GM18519 (cell line): ENCODE data around the gene C10orf105.

Experiments used
- ATAC-seq: cut with Tn5 transposase; IDR thresholded peaks from one replicate; pipeline ENCODE4 v1.9.1; 2021; ENCODE audit warnings: mild to moderate bottlenecking, moderate library complexity; ENCODE audit not compliant: unreplicated experiment, low FRiP score

Gene C10orf105

DNA sequence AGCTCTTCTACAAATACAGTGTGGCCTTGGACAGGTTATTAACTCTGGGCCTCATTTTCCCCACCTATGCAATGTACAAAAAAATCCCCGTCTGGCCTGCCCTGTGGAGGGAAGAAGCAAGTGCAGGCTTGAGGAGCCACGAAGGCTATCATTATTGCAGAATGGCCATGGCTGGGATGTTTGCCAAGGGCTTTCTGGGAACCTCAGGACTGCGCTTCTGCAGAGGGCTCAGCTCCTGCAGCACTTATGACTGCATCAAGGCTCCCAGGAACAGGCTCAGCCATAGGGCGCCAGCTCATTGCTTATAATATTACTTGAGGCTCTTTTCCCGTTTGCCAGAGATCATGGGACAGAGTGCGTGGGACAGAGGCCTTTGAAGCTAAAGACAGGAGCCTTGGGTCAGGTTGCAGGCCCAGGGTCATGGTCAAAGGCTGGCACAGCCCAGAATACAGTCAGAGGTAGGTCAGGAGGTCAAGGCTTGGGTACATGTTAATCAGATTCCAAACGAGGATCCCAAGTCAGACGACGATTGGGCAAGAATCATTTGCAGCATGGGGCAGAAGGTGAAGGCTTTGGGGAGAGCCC is 20.6 kb upstream of the C10orf105 start:
- ATAC-seq = no peak

DNA sequence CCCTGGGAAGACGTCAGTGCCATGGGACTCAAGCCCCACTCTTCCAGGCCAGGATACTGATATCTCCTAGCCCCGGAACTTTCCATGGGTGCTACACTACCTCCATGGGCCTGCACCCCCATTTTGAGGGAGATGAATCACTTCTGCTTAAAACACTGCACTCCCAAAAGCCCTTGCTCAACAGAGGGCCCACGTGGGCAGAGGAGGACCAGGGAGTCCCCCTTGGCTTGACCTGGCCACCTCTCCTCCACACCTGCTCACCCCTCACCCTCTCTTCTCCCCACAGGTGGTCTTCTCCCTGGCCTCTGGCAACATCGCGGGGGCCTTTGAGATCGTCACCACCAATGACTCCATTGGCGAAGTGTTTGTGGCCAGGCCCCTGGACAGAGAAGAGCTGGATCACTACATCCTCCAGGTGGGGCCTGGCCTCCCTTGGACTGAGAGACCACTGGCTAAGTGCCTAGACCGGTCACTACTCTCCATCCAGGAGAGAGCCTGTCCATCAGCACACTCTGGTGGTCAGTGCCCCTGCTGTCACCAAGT is 19.9 kb upstream of the C10orf105 start:
- no peak for ATAC-seq

DNA sequence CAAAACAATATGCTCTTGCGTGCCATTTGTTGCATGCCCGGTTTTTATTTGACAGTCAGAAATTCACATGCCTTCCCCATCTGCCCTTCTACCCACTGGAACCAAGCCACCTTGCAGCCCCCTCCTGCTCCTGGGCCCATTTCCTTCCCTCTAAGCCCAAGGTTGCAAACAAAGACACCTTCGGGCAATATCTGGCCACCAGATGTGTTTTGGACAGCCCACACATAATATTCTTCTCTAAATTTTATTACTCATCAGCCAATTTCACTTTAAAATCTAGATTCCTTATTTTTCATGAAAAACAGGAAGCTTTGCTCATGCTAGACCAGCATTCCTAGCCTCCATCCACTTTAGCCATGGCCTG is 18.2 kb upstream of the C10orf105 start:
- no peak for ATAC-seq

DNA sequence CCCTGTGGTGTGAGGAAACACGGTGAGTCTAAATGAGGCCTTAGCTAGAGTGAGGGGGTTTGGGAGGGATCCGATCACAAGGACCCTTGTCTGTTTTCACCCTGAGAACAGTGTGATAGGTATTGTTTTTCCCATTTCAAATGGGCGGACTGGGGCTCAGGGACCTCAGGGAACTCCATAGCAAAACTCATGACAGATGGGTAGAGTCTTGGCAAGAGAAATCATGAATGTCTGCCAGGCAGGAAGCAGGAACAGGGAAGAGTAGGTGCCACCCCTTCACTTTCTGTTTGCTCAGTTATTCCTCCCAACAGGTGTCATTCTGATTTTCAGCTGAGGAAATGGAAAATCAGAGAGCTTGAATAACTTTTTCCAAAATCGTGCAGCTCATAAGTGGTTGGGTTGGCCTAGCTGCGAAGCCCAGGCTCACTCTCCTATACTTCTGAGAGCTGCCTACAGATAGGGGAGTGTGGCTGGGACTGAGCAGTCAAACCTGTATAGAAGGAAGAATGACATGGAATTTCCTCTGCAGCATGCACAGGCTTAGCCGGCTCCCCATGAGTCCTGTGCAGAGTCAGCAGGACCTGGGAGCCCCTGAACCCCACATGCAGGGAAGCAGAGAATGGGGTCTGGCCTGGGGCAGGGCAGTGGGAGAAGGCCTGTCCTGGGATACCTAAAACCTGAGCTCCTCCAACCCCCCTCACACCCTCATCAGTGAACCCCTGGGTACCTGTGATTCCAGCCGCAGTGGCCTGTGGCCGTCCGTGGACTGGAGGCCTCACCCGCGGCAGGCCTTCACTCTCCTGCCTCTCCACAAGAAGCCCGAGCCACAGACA is 17.6 kb upstream of the C10orf105 start:
- no peak for ATAC-seq

DNA sequence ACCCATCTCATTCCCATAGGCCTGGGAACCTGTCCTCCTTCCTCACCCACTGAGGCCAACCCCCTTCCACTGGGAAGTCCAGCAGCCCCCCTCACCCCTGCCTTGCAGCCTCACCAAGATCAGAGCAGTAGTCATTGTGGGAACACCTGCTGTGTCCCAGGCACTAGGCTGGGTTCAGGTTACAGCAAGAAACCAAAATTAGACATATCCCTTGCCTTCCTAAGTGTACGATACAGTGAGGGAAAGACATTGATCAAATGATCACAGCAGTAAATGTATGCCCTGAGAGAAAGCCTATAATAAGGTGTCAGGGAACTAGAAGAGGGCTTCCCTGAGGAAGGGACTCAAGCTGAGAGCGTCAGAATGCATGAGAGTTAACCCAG is 17.0 kb upstream of the C10orf105 start:
- ATAC-seq = no peak

DNA sequence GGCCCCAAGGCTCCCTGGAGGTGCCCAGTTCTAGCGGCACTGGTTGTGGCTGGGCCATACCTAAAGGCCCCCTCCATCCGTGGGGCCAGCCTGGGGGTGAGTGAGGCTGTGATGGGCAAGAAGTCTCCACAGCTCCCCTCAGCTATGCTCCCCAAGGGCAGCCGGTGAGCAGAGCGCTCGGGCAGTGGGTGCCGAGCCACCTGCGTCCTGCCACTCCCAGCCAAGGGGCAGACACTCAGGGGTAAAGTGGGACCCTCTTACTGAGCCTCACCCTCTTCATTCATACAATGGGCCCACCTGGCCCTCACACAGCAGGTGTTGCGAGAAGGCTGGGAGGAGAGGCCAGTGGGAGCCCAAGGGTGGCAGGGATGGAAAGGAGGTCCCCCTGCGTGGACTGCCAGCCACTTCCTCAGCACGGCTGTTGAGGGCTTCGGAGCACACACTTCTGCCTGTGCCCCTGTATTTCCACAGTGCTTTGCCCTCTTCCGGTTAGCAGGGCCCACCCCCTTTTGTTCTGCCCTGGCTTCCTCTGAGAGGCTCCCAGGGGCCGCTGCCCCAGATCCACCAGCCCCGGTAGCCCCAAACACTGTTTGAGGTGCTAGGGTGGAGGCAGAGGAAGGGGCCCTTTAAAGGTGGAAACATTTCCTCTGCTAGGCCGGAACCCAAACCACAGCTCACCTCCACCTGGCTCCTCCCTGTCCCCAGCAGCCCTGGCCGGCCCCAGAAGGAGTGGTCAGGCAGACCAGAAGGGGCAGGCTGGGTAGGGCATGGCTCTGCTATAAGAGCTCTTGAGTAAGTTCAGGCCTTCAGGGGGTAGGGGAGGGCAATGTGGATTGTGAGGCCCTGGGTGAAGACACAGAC is 16.4 kb upstream of the C10orf105 start:
- no peak for ATAC-seq

DNA sequence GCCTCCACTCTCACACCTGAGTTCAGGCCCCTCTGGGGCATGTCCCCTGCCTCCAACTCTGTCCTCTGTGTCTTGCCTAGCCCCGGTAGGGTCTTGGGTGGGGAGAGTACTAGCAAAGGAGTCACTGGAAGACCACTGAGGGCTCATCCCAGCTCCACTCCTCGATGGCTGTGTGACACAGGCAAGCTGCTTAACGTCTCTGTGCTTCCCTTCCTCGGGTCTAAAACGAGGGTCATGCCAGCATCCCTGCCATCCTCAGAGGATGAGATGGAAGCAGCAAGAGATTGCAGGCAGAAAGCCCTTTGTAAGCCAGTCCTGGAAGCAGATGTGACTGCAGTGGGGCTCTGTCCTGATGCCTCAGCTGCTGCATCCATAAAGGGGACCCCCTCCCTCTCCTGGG is 15.2 kb upstream of the C10orf105 start:
- ATAC-seq = no peak

DNA sequence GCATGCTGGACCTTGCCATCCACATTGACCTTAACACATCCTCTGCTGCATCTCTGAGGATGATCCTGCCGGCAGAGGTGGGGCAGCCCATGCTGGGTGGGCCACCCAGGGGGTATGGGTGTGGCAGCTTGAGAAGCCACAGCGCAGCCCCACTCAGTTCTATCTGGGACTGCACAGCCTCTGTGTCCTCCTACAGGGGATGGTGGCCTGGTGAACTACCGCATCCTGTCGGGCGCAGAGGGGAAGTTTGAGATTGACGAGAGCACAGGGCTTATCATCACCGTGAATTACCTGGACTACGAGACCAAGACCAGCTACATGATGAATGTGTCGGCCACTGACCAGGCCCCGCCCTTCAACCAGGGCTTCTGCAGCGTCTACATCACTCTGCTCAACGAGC is 12.2 kb upstream of the C10orf105 start:
- no peak for ATAC-seq

DNA sequence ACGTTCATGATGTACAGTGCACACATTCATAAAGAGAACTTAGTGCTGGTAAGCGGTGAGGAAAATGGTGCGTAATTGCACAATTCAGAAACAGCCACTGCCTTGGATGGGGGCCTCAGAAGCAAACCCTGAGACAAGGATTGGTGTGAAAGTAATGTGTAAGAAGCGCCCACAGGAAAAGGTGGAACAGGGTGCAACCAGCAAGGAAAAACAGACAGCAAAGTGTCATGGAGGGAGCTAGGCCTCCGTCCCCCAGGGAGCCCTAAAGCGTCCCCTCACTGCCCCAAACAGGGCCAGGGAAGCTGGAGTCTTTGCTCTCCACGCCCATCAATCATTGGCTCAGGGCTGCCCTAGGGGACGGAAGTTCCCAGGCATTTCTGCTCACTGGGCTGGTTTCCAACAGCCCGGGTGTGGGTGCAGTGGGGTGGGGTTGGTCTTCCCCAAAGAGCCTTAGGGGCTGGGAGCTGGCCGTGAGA is 9.6 kb upstream of the C10orf105 start:
- no peak for ATAC-seq

DNA sequence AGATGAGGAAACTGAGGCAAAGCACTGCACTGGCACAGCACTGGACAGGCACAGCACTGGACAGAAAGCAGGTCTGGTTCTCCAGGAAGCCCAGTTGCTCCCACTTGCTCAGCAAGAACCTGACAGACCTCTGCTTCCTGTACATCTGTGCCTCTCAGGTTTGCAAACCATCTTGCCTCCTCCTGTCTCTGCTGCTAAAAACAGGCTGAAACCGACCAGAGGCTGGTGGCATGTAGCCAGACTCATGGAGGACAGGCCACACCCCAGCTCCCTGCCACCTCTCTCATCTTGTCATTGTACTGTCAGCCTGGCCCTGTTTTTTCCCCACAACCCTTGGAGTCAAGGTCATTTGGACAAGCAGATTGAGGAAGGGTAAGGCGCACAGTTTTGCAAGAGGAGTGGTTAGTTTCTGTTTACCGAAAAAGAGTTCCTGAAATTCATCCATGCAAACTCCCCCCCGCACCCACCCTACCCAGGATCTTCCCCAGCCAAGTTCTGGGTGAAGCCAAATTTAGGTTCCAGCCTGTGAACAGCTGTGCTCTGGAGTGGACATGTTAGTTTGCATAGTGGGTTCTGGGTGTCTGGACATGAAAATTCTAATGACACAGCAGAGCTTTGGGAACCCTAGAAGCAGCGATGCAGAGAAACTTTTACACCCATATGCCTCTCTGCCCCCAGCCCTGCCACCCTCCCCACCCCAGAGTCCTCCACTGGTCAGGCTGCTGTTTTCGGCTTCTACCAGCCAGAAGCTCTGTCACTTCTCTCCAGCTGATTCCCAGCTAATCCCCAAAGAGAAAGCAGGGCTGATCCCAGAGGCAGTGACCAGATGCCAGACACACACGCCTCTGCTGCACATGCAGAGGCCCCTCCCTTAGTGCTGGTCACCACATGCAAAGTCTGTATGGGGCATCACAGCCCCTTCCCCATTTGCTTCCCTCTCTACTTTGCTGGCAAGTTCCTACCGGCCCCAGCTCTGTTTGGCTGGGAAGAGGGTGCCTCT is 8.5 kb upstream of the C10orf105 start:
- no peak for ATAC-seq

DNA sequence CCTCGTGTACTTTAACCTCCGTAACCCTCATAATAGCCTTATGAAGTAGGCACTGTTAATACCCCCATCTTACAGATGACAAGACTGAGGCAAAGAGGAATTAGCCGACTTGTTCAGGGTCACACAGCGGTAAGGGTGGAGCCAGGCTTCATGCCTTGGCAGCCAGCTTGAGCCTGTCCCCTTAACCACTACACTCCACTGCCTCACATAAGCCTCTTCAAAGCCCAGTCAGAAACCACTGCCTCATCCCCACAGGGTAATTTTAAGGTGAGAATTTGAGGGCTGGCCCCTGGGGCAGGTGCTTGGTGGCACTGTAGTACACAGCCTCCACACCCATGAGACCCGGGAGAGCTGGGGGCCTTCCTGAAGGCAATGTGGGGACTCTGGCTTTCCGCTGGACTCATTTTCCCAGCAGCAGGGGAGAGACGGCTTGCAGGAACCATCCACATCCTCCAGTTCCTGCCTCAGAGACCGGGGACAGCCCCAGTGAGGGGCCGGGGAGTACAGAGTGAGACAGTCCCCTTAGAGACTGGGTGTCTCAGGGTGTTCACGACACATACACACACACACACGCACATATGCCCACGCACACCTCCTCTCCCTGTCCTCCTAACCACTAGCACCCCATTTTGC is 7.6 kb upstream of the C10orf105 start:
- ATAC-seq = no peak

DNA sequence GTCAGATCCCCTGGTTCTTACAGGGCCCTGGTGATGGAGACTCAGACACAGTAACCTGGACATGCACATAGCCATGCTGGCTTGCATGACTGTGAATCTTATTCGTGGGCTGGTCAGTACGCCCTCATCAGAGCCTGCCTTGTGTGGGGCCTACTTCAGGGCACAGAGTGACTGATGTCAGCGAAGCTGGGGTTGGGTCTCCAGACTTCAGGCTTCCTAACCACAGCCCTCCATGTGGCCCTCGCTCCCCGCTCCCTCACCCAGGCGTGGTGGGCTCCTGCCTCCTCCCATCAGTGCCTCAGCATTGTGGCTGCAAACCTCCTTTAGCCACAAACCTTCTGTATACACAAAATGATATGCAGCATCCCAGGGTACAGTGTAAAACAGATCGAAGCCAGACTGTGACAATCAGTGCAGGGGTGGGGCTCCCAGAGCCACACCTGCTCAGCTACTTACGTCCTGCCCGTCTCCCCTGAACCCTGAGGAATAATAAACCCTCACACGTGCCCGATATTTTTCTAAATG is 7.1 kb upstream of the C10orf105 start:
- no peak for ATAC-seq

DNA sequence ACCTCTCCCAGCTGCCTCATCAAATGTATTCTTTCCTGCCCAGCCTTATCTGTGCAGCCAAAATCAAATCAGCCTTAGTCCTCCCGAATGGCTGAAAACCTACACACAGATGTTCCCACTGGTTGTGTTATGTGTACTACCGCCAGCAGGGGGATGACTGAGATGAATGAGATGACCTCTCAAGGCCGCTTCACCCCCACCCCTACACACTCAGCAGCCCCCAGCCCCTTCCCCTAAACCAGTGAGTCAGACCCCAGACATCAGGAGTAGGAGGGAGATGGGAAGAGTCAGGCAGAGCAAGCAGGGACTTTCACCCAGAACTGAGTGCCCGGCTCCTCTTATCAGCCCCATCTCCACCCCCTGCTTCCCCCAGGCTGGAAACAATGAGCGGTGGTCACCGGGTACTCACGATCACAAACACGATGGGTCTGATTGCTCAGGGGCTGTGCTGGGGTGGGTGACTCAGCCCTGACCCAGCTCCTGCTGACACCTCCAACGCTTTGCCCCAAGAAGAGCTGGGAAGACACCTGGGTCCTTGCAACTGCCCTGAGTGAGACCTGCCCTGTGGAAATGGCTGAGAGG is 6.5 kb upstream of the C10orf105 start:
- no peak for ATAC-seq

DNA sequence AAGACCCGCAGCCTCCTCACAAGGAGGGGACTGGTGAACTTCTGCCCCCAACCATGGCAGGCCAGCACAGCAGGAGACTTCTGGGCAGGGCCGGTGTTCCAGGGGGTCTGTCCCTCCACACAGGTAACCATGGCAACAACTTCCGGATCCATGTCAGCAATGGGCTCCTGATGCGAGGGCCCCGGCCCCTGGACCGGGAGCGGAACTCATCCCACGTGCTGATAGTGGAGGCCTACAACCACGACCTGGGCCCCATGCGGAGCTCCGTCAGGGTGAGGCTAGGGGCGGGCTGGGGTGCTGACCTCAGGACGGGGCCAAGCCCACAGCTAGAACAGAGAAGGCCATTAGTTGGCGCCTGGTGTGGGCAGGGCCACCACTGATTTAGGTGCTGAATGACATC is 5.7 kb upstream of the C10orf105 start:
- no peak for ATAC-seq

DNA sequence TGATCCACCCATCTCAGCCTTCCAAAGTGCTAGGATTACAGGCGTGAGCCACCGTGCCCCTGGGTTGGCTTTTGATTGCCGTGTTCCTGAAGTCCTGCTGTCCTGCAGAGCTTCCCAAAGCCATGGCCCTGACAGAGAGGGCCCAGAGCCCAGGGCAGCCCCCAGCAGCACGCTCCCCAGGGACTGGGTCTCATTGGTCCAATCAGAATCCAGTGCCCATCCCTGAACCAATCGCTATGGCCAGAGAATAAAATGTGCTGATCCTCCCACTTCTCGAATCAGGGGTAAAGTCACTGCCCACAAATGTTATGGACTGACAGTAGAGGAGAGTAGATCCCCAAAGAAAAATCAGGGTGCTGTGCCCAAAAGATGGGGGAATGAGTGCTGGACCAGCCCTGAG is 5.0 kb upstream of the C10orf105 start:
- no peak for ATAC-seq

DNA sequence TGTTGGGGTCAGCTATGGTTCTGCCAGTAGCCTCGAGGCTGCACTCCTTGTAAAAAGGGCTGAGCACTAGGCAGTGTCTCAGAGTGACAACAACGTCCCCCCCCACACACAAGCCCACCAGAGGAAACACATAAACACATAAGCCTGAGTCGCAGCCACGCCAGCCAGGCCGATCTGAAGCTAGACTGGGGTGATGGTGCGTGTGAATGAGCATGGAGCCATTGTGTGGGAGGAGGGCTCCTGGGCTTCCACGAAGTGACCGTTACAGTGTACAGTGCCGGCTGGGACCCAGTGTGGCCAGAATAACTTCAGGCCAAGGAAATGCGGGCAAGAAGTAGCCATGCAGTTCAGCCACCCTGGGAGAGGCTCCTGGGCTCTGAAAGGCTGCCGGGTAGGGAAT is 3.7 kb upstream of the C10orf105 start:
- ATAC-seq = no peak

DNA sequence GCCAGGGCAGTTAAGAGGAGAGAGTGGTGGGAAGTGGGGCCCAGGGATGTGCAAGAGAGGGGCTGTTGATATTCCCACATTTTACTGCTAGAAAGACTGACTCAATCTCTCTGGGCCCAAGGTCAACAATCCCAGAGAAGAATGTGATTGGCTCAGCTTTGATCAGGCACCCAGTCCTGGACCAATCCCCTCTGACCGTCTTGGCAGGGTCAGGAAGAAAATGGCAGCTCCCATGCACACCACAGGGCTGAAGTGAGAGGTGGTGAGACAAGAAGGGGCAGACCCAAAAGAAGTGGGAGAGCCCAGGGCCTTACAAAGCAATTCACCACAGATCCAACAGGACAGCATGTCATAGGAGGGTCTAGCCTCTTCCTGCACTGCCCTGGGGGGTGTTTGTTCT is 3.3 kb upstream of the C10orf105 start:
- ATAC-seq = no peak

DNA sequence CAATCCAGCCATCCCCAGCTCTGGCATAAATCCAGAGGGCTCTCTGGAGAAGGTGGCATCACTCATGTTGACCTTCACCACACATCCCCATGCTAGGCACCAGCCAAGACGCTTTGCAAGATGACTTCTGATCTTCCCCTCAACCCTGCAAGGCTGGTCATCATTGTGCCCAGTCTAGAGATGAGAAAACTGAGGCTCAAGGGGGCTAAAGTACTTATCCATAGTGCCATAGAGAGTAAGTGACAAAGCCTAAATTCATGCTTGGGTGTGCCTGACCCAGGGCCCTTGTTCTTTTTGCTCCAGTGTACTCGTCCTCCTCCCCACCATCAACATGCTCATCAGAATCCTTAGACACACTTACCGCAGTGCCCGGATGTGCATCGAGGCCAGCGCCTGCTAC is 1.7 kb upstream of the C10orf105 start:
- ATAC-seq = no peak

DNA sequence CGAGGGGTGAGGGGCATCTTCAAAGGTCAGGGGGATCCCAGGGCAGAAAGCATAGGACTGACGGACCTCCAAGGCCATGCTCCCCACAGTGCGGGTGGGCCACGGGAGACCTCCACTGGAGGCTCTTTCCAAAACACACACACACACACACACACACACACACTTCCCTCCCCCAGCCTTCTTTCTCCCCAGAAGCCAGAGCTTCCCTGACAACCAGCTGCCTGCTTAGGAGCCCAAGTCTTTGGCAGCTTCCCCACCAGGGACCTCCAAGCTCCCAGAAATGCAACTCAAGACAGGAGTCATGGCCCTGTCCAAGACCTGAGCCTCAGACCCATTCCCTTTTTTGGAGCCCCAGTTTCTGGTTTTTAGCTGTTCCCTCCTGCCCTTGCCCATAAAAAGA is 710 bp upstream of the C10orf105 start:
- no peak for ATAC-seq
